GM19238 (cell line): Measurements from ENCODE around the gene RASGRF1.
"Not testable (repeated sequence)": the region's sequence is repeated elsewhere in the genome, so short reads cannot be mapped to it uniquely, and the experiment has no call there.

Source experiments
- DNase-seq: peaks from one replicate; pipeline ENCODE4 v3.0.0; 2011; ENCODE audit warnings: low spot score; ENCODE audit not compliant: insufficient read length

The RASGRF1 gene

GRCh38 chr15:78933187-78933822 lies 157.3 kb downstream of the RASGRF1 start:
- DNase-seq, result no peak

GRCh38 chr15:78932258-78932808 lies 158.2 kb downstream of the RASGRF1 start:
- DNase-seq, result no peak

DNA sequence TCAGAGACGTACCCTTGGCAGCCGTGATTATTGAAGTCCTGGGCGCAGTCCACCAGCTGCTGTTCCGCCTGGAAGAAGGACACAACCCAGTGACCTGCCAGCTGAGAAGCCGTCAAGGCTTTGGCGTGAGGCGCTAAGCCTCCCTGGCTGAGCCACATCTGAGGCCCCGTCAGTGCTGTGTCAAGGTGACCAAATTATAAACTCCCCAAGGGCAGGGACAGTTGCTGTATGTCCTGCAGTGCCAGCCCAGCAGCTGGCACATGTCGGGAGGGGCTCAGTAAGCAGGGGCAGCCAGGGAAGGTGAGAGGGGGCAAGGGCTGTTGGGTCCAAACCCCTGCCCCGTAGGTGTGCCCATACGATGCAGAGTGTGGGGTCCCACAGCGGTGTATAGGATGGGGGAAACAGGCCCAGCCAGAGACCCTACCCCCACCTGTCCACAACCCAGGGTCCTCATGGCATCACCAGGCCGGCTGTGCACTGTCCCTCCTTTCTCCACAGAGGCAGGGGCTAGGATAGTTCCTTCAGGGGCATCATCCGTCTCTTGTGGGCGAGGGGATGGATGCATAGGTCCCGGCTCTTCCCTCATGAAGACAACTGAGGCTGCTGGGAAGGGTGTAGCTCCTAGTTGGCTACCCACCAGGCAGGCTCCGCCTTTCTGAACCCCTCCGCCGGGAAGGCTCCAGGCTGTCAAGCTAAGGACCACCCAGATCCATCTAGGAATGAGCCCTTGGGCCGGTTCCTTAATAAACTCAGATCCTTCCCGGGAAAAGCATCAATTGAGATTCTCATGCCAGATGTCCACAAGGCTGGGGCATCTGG lies 158.9 kb downstream of the RASGRF1 start:
- DNase-seq, result no peak

DNA sequence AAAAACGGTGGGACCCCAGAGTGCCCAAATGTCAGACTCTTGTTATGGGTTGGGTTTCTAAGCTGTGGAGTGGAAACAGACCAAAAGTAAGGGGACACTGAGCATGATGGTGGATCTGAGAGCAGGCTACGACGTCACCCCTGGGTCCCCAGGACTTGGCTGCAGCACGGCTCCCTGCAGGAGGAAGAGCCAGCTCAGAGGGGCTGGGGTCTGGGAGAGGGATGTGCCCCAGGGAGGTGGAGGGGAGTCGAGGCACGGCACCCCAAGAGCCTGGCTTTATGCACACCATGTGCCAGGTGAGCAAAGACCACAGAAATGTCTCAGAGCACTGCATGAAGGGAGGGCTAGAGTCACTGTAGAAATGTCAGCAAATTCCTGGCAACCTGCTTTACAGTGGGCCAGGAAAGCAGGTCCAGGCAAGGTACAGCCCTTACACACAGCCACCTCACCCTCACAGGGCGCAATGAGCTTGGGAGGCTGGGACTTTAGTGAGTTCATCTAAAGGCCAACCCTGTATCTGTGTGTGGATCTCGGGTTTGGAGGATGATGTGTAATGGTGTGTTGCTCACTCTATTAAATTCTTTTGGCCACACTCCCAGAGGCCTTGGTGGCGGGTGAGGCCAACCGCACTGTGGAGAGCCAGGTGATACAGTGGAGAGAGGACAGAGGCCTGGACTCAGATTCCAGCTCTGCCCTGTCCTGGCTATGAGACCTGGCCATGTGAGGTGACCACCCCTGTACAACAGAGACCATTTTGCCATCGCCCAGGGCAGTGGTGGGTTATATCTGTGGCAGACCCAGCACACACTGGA lies 159.8 kb downstream of the RASGRF1 start:
- DNase-seq, result no peak

DNA sequence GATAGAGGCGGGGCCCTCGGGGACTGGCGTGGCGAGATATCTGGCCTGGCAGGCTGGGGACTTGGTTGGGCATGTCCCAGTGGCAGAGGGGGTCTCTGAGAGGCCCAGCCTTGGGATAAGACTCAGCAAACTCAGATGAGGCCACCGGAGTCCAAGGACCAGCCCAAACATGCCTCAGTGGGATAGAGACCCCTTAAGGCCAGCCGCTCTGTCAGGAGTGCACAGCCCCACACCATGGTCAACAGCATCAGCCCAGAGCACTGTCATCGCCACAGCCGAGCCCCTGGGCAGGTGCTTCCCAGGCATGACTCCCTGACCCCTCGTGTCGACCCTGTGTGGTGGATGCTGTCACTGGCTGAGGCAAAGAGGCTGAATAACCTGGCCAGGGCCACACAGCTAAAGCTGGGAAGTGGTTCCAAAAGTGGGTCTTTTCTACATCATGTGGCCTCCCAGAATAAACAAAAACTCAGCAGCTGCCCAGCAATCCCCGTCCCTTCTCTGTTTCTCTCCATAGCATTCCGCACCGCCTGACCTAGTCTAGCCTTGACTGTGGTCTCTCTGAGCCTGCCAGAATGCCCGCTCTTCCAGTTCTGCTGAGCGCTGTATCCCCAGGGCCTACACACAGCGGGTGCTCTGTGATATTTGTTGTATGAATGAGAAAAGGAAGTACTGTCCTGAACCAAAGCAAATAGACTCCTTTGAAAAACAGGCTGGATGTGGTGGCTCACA lies 160.9 kb downstream of the RASGRF1 start:
- no peak for DNase-seq

DNA sequence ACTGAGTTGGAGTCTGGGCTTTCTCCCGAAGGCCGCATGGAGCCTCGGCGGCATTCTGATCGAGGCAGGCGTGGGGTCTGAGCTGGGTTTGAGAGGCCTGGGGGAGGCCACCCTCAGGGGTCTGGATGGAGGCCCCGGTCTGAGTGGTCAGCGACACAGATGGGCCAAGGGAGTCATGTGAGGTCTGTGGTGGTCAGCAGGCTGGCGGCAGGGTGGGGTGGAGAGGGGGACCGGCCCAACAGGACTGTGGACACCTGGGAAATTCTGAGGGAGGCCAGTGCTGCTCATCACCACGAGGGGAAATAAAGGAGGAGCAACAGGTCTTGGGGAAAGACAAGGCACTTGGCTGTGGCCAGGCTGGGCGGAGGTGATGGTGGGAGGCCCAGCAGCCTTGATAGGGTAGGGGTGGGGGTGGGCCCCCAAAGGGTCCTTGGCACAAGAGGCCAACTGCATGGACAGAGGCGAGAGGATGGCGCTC lies 161.9 kb downstream of the RASGRF1 start:
- no peak for DNase-seq

GRCh38 chr15:78928176-78928575 lies 162.4 kb downstream of the RASGRF1 start:
- DNase-seq, result not testable (repeated sequence)

DNA sequence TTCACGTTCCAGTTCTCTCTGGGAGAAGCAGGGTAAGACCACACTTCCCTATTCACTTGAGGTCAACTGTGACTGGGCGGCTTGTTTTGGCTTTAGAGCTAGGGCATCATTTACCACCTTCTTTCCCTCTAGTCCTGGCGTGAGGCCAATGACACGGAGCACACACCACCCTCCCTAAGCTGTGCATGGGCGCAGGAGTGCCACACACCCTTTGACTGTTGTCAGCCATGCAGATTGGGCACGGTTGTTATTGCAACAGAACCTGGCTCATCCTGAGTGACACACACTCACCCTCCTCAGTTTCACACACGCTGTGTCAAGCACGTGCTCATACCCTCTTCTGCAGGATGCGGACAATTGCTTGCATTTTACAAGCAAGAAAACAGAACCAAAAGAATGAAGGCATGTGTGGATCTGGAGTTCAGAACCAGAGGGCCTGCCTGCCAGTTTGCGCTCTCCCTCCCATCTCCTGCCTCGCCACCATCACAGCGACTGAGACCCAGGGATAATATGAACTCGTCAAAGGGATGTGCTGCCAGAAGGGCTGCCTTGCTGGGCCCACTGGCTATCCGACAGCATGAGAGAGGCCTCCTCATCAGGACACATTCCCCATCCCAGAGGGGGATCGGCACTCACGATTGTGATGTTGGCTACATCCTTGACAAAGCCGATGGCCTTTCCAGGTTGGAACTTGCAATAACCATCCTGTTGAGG lies 163.3 kb downstream of the RASGRF1 start:
- DNase-seq, result no peak

DNA sequence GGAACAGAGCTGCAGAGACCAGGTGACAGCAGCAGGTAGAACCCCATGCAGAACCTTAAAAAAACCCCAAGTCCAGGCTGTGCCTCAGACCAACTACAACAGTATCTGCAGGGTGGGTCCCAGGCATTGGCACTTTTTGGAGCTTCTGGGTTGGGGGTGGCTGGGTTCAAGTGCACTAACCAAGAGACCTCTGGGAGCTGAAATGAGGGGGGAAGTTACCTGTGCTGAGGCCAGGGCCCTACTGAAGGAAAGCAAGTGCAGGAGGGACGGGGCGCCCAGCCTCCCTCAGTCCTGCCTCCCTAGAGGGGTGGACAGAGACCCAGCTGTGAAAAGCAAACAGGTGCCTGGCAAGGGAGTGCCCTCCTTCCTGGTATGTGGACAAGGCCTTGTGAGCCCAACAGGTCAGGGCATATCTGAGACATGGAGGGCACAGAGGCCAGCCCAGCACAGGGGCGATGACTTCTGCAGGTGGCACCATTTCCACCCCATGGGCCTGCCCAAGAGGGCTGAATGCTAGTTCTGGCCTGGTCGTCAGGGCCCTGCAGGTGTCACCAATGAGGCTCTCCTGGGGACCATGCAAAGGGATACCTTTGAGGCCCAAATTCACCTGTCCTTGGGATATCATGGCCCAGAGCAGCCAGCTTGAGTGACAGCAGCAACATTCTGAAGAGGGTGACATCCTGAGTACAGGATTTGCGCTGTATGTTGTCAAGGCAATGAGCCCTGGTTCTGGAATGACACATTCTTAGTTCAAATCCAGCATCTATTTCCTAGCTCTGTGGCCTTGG lies 164.4 kb downstream of the RASGRF1 start:
- no peak for DNase-seq

GRCh38 chr15:78925076-78925624 lies 165.4 kb downstream of the RASGRF1 start:
- no peak for DNase-seq

GRCh38 chr15:78923480-78924360 lies 166.9 kb downstream of the RASGRF1 start:
- DNase-seq, result no peak

DNA sequence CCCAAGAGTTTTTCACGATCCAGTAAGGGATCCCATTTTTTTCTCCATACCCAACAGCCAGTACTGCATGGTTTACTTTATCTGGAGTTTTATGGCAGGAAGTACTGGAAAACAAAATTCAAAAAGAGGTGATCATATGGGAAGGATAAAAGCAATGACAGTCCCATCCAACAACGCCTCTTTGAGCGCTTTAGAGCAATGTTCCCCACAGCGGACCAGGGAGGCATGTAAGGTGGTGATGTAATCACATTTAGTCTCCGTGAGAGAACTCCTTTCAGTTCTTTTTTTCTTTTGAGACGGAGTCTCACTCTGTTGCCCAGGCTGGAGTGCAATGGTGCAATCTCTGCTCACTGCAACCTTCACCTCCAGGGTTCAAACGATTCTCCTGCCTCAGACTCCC lies 167.6 kb downstream of the RASGRF1 start:
- DNase-seq, result no peak

- no peak for DNase-seq
These were observed 168.1 kb downstream of the RASGRF1 start for GRCh38 chr15:78922527-78922926.

DNA sequence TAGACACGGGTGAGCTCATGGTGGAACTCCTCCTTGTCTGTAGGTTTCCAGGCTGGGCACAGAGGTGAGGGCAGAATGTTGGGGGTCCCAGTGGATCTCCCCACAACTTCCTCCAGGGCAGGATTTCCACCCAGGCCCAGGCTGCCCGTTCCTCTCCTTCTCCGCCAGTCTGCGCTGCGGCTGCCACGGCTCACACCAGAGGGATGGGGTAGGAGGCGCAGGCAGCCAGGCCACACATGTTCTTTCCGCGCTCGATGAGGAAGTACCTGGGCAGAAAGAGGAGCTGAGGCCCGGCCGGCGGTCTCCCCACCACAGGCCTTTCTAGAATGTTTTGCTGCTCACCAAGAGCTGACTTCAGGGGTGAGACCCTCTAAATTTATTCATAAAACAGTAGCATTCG lies 168.6 kb downstream of the RASGRF1 start:
- DNase-seq, result no peak

DNA sequence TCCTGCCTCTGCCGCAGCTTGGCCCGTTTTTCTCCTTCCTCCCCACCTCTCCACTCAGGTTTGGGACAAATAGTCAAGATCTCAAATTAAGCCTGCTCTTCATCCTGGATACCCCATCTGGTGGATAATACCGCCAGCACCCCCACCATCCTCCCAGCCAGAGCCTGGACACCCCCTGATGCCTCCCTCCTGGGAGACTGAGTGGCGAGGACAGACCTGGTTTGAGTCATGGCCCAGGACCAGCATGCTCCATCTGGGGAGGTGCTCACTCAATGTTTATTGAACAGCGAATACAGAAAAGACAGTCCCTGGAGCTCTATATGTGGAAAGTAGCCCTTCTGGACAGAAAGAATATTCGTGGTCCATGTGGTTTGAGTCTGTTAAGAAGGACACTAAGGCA lies 169.1 kb downstream of the RASGRF1 start:
- no peak for DNase-seq

DNA sequence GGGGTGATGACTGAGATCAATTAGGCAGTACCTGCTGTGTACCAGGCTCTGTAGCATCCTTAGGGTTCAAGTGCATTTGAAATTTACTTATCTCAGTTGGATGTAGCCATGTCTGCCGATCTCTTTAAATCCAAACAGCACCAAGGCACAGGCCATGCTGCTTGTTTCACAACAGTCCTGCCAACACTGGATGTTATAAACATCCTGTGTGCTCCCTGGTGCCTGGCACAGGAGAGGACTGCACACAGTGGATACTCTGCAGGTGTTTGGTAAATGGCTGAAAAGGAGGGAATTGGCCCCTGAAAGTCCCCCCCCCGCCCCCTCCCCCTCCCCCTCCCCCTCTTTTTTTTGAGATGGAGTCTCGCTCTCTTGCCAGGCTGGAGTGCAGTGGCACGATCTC lies 172.7 kb downstream of the RASGRF1 start:
- DNase-seq, result no peak

- DNase-seq, result no peak
These were observed 174.5 kb downstream of the RASGRF1 start for GRCh38 chr15:78916088-78916487.

GRCh38 chr15:78915341-78916087 lies 175.1 kb downstream of the RASGRF1 start:
- no peak for DNase-seq
